ENCODE results near the gene MYL7. TPM values are rescaled to one million over a fixed set of nuclear protein-coding genes. Genes with fewer than 3 reads are reported as not detected.

MYL7 gene
- total and polyA plus RNA-seq, 2 of the 4 experiments (the other 2 are of a cell fraction): 0.24 TPM; not detected in 1

- H3K14ac ChIP-seq (replicated peaks; ENCODE audit: low read depth, low read length): no peak overlapping the region
- no peak overlapping the region for H3K56ac ChIP-seq (ENCODE audit: extremely low read depth, insufficient read depth, low read length)
- H4K20me1 ChIP-seq (ENCODE audit: insufficient read depth, low read length): no peaks in the 10 kb centered on the region
- H2BK5ac ChIP-seq (ENCODE audit: low read depth, low read length, poor library complexity, severe bottlenecking): no peak overlapping the region
- no peak overlapping the region for H2AK5ac ChIP-seq (ENCODE audit: low read depth, low read length)
- intact Hi-C loops (cut with micrococcal nuclease) (no loop called here), in situ Hi-C loops (cut with MboI; ENCODE audit: low sequenced_read_pairs) (no loop called here), dilution Hi-C loops (cut with HindIII; ENCODE audit: low sequenced_read_pairs, unreplicated experiment) (no loop called here)
- no peak overlapping the region for H4K91ac ChIP-seq (ENCODE audit: insufficient read depth, low read depth, low read length)
- WGBS, 2 experiments (ENCODE audit: extremely low coverage in 2 of 2, insufficient read length in 1 of 2): 83% methylated on average over 1 of the region's 2 CpGs; no CpG with 5 or more reads in 1 of the 2 experiments
- H3K4me2 ChIP-seq (ENCODE audit: low read depth, low read length): no peak overlapping the region
- H3K9ac ChIP-seq (ENCODE audit: low read depth, low read length): no peak overlapping the region
- H3K23ac ChIP-seq (ENCODE audit: low read depth, low read length): no peak overlapping the region
- H3K27ac ChIP-seq (ENCODE audit: insufficient read depth, low read length): no peak overlapping the region
- no peak overlapping the region for H4K8ac ChIP-seq (ENCODE audit: low read depth in 2 of 2, low read length in 2 of 2)
- H2BK15ac ChIP-seq (ENCODE audit: low read depth, low read length): no peak overlapping the region
- no peak for ATAC-seq (ENCODE audit: low read depth)
- ChIA-PET CTCF (no interaction called here), POLR2A (ENCODE audit: unreplicated experiment) (no interaction called here)
- no peak overlapping the region for H2AK9ac ChIP-seq (replicated peaks; ENCODE audit: low read depth, low read length, poor library complexity)
- H3K9me1 ChIP-seq (ENCODE audit: insufficient read depth, low read length): peaks cover 3% of the 10 kb centered on the region; the same call in 1 of the 2 replicates
- TF ChIP-seq RCOR1 (IDR thresholded peaks at IDR 0.05; ENCODE audit: insufficient replicate concordance, low read length) (no peak), CHD1 (IDR thresholded peaks at IDR 0.05; ENCODE audit: low read depth, low read length) (no peak), BHLHE40 (IDR thresholded peaks at IDR 0.05; ENCODE audit: low read depth, low read length) (no peak), NFE2L2 (IDR thresholded peaks at IDR 0.05; ENCODE audit: low read depth, low read length) (no peak), RFX5 (IDR thresholded peaks at IDR 0.05; ENCODE audit: low read depth, low read length) (no peak), FOS (IDR thresholded peaks at IDR 0.05; ENCODE audit: low read depth, low read length) (no peak), CEBPB (IDR thresholded peaks at IDR 0.05; ENCODE audit: low read depth, low read length) (no peak), MAZ (IDR thresholded peaks at IDR 0.05; ENCODE audit: borderline replicate concordance, low read depth, low read length) (no peak), MAFK (IDR thresholded peaks at IDR 0.05; ENCODE audit: low read depth, low read length) (no peak), SMC3 (IDR thresholded peaks at IDR 0.05; ENCODE audit: low read depth, low read length) (no peak), ELK1 (IDR thresholded peaks at IDR 0.05; ENCODE audit: borderline replicate concordance, low read depth, low read length) (no peak), POLR2A (IDR thresholded peaks at IDR 0.05; ENCODE audit: low read depth, low read length) (no peak)
- TF ChIP-seq, protein P1, sequence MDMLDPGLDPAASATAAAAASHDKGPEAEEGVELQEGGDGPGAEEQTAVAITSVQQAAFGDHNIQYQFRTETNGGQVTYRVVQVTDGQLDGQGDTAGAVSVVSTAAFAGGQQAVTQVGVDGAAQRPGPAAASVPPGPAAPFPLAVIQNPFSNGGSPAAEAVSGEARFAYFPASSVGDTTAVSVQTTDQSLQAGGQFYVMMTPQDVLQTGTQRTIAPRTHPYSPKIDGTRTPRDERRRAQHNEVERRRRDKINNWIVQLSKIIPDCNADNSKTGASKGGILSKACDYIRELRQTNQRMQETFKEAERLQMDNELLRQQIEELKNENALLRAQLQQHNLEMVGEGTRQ (IDR thresholded peaks at IDR 0.05; ENCODE audit: low read depth, low read length): no peak
- H2BK120ac ChIP-seq (ENCODE audit: low read depth, low read length): no peak overlapping the region
- no peak overlapping the region for H2BK20ac ChIP-seq (ENCODE audit: low read depth, low read length)
- no peak overlapping the region for H3K4ac ChIP-seq (ENCODE audit: low read depth, low read length)
- H3K27me3 ChIP-seq (ENCODE audit: control insufficient read depth, insufficient read depth, low read length): peaks cover 37% of the 10 kb centered on the region
- no peaks in the 10 kb centered on the region for H3K79me1 ChIP-seq (ENCODE audit: low read depth in 1 of 2, low read length in 2 of 2)
- H3K36me3 ChIP-seq (ENCODE audit: control insufficient read depth, insufficient read depth, low read length): no peaks in the 10 kb centered on the region
- DNase-seq: no peak
- no peaks in the 10 kb centered on the region for H3K9me3 ChIP-seq (ENCODE audit: control insufficient read depth, insufficient read depth, low read length)
- H3K4me1 ChIP-seq (ENCODE audit: control insufficient read depth, insufficient read depth, low read length): peaks cover 10% of the 10 kb centered on the region; the same call in 1 of the 2 replicates
- no peak overlapping the region for H2AFZ ChIP-seq (replicated peaks; ENCODE audit: low read length, poor library complexity)
- no peak overlapping the region for H4K5ac ChIP-seq (ENCODE audit: low read depth, low read length)
- H3K18ac ChIP-seq (ENCODE audit: low read depth, low read length): no peak overlapping the region
- no TSS peak for BruUV-seq (replicated peaks)
- no peak overlapping the region for H3K4me3 ChIP-seq (ENCODE audit: insufficient read depth, low read depth, low read length)
Measured at GRCh38 chr7:44148166-44148565, 7.0 kb upstream of the MYL7 start.
